NCI-H2227 (cell line): ENCODE results near the gene AFAP1.
A peak's percentile ranks its signal among the peaks of the same experiment; 100 is the strongest.

Experiments
- DNase-seq: peaks from one replicate; lab custom pipeline; 2025; ENCODE audit not compliant: unreplicated experiment; lab: John Stamatoyannopoulos, UW

The AFAP1 gene

GRCh38 chr4:7917669-7918068 lies 22.0 kb downstream of the AFAP1 start:
- DNase-seq, result no peak

GRCh38 chr4:7915875-7916242 lies 23.8 kb downstream of the AFAP1 start:
- no peak for DNase-seq

- no peak for DNase-seq
Observed at GRCh38 chr4:7912826-7913225, 26.8 kb downstream of the AFAP1 start.

- no peak for DNase-seq
Observed at GRCh38 chr4:7910952-7911578, 28.6 kb downstream of the AFAP1 start.

- DNase-seq, result no peak
Observed at GRCh38 chr4:7910263-7910896, 29.3 kb downstream of the AFAP1 start.

GRCh38 chr4:7909463-7910262 lies 30.0 kb downstream of the AFAP1 start:
- DNase-seq, result no peak

- DNase-seq, result no peak
Observed at GRCh38 chr4:7908668-7909067, 31.0 kb downstream of the AFAP1 start.

- DNase-seq, result no peak
Observed at GRCh38 chr4:7907142-7907541, 32.5 kb downstream of the AFAP1 start.

- no peak for DNase-seq
Observed at GRCh38 chr4:7906171-7906701, 33.4 kb downstream of the AFAP1 start.

- DNase-seq, result no peak
Observed at GRCh38 chr4:7904952-7905915, 34.4 kb downstream of the AFAP1 start.

GRCh38 chr4:7903791-7904516 lies 35.7 kb downstream of the AFAP1 start:
- DNase-seq, result peak; percentile 16

GRCh38 chr4:7902826-7903225 lies 36.8 kb downstream of the AFAP1 start:
- no peak for DNase-seq

GRCh38 chr4:7902101-7902553 lies 37.5 kb downstream of the AFAP1 start:
- peak; percentile 38 for DNase-seq

- no peak for DNase-seq
Observed at GRCh38 chr4:7901311-7901885, 38.3 kb downstream of the AFAP1 start.

- no peak for DNase-seq
Observed at GRCh38 chr4:7900334-7900909, 39.2 kb downstream of the AFAP1 start.

- no peak for DNase-seq
Observed at GRCh38 chr4:7899184-7899869, 40.3 kb downstream of the AFAP1 start.

- no peak for DNase-seq
Observed at GRCh38 chr4:7898385-7898784, 41.3 kb downstream of the AFAP1 start.

GRCh38 chr4:7897811-7898210 lies 41.9 kb downstream of the AFAP1 start:
- no peak for DNase-seq

- DNase-seq, result no peak
Observed at GRCh38 chr4:7894677-7895181, 44.9 kb downstream of the AFAP1 start.
